Loucy (cell line): ENCODE results near the gene GNB1L.

ENCODE experiments used
- EZH2phosphoT487 ChIP-seq: fragments of 200-600 bp; IDR thresholded peaks from 2 replicates; pipeline ENCODE4 v1.6.1; 2018; ENCODE audit warnings: antibody characterized with exemption, mild to moderate bottlenecking, moderate library complexity, borderline replicate concordance
- TF ChIP-seq, protein P1 (sequence below): fragments of 200-600 bp; sonication (generic); conservative IDR thresholded peaks from 2 replicates; pipeline ENCODE4 v1.5.1; 2014; ENCODE audit warnings: mild to moderate bottlenecking, antibody characterized with exemption, low read length

DNA sequence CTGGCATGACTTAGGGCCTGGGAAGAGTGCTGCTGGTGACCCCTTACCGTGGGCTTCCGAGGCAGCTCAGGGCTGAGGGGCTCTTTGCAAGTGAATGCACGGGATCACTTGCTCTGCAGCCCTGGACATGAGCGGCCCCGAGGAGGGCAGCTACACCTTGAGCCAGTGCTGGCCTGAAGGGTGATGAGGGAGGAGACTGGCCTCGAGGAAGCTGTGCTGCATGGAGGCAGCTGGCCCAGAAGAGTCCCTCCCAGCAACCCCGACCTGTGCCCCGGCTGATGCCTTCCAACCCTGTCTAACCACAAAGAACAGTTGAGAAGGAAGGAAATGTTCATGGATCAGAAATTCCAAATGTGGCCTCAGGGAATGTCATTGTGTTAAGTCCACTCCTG lies 48.9 kb downstream of the GNB1L start:
- TF ChIP-seq, protein P1, sequence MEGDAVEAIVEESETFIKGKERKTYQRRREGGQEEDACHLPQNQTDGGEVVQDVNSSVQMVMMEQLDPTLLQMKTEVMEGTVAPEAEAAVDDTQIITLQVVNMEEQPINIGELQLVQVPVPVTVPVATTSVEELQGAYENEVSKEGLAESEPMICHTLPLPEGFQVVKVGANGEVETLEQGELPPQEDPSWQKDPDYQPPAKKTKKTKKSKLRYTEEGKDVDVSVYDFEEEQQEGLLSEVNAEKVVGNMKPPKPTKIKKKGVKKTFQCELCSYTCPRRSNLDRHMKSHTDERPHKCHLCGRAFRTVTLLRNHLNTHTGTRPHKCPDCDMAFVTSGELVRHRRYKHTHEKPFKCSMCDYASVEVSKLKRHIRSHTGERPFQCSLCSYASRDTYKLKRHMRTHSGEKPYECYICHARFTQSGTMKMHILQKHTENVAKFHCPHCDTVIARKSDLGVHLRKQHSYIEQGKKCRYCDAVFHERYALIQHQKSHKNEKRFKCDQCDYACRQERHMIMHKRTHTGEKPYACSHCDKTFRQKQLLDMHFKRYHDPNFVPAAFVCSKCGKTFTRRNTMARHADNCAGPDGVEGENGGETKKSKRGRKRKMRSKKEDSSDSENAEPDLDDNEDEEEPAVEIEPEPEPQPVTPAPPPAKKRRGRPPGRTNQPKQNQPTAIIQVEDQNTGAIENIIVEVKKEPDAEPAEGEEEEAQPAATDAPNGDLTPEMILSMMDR = no peak
- no peak for TF ChIP-seq EZH2phosphoT487
